Keratinocyte (primary cell): ENCODE measurements around the gene PPFIBP2. TPM values are rescaled to one million over a fixed set of nuclear protein-coding genes. Genes with fewer than 3 reads are reported as not detected.

Experiments used
- DNase-seq: peaks from one replicate; pipeline ENCODE4 v3.0.0-alpha.2; 2011; ENCODE audit warnings: low read depth, missing footprints, low spot score
- FAIRE-seq: peaks from 2 replicates; lab custom pipeline; 2011; peaks lifted over from hg19 to GRCh38; lab: Jason Lieb, UNC
- H2AFZ ChIP-seq: 2 replicates; pipeline ENCODE4 v1.6.0; 2012; ENCODE audit warnings: low read length, control low read depth, inconsistent platforms; ENCODE audit not compliant: control insufficient read depth
- H3K27ac ChIP-seq: 2 replicates; pipeline ENCODE4 v1.5.1; 2011; ENCODE audit warnings: low read length; ENCODE audit not compliant: control insufficient read depth, insufficient read depth
- H3K27me3 ChIP-seq: 3 replicates; pipeline ENCODE4 v1.6.0; 2011; ENCODE audit warnings: low read length; ENCODE audit not compliant: control insufficient read depth, insufficient read depth; ENCODE audit errors: extremely low read depth
- H3K36me3 ChIP-seq, 2 experiments: 2 replicates in 1 of 2; 3 replicates in 1 of 2; pipeline ENCODE4 v1.5.1; 2011; ENCODE audit warnings: low read length in 2 of 2, mild to moderate bottlenecking in 1 of 2; ENCODE audit not compliant: control insufficient read depth in 2 of 2, insufficient read depth in 2 of 2; ENCODE audit errors: extremely low read depth in 1 of 2
- H3K4me1 ChIP-seq: 3 replicates; pipeline ENCODE4 v1.5.1; 2011; ENCODE audit warnings: low read length; ENCODE audit not compliant: control insufficient read depth, insufficient read depth; ENCODE audit errors: extremely low read depth
- H3K4me2 ChIP-seq: 3 replicates; pipeline ENCODE4 v1.6.0; 2011; ENCODE audit warnings: low read depth, low read length; ENCODE audit not compliant: control insufficient read depth, insufficient read depth; ENCODE audit errors: extremely low read depth
- H3K4me3 ChIP-seq, 3 experiments: fragments of 200-600 bp in 1 of 3; sonication (generic) in 1 of 3; 2 replicates in 2 of 3; 3 replicates in 1 of 3; pipeline ENCODE4 v1.5.1; 2011 to 2016; ENCODE audit warnings: low read length in 3 of 3, mild to moderate bottlenecking in 3 of 3, control low read depth in 2 of 3, inconsistent platforms in 1 of 3, low read depth in 1 of 3, mixed read lengths in 1 of 3, mixed run types in 1 of 3, moderate library complexity in 1 of 3; ENCODE audit not compliant: control insufficient read depth in 2 of 3, insufficient read depth in 2 of 3; ENCODE audit errors: extremely low read depth in 1 of 3
- H3K79me2 ChIP-seq: 2 replicates; pipeline ENCODE4 v1.6.0; 2012; ENCODE audit warnings: low read length; ENCODE audit not compliant: control insufficient read depth, insufficient read depth
- H3K9ac ChIP-seq: 3 replicates; pipeline ENCODE4 v1.6.0; 2011; ENCODE audit warnings: low read length; ENCODE audit not compliant: control insufficient read depth, insufficient read depth; ENCODE audit errors: extremely low read depth
- H3K9me1 ChIP-seq: 3 replicates; pipeline ENCODE4 v1.6.0; 2011; ENCODE audit warnings: low read length; ENCODE audit not compliant: control insufficient read depth, insufficient read depth; ENCODE audit errors: extremely low read depth
- H3K9me3 ChIP-seq: 2 replicates; pipeline ENCODE4 v1.5.1; 2012; ENCODE audit warnings: low read depth, low read length; ENCODE audit not compliant: control insufficient read depth
- H4K20me1 ChIP-seq: 3 replicates; pipeline ENCODE4 v1.6.0; 2011; ENCODE audit warnings: low read length; ENCODE audit not compliant: control insufficient read depth, insufficient read depth; ENCODE audit errors: extremely low read depth
- EZH2 ChIP-seq: IDR thresholded peaks from one replicate; pipeline ENCODE4 v1.6.1; 2012; ENCODE audit warnings: inconsistent platforms, mild to moderate bottlenecking, low read length, moderate library complexity
- dilution Hi-C: fragments of 300-500 bp; cut with MboI; formaldehyde crosslinking; loops from one replicate; pipeline ENCODE4 v1.7.0; 2020; ENCODE audit warnings: low sequenced_read_pairs; ENCODE audit not compliant: extremely low pct_ligation_motif_present
- polyA plus RNA-seq, 5 experiments: library from polyadenylated mRNA; depleted of rRNA in 3 of 5; stranded (reverse) in 3 of 5; stranded (forward) in 1 of 5; unstranded in 1 of 5; fragments of >200 nt; gene quantifications; 1 replicate in 1 of 5; 2 replicates in 3 of 5; 3 replicates in 1 of 5; pipeline versions ENCODE4 v1.2.1 to v1.2.3, GENCODE V29; 2011 to 2012; ENCODE audit warnings: missing spikeins in 2 of 5, low read depth in 1 of 5, low replicate concordance in 1 of 5
- TF ChIP-seq, protein P1 (sequence below), 3 experiments: IDR thresholded peaks in 1 of 3; conservative IDR thresholded peaks in 1 of 3; optimal IDR thresholded peaks in 1 of 3; 2 replicates in 2 of 3; 3 replicates in 1 of 3; pipeline versions ENCODE3 to v1.5.1; 2011; ENCODE audit warnings: low read length in 3 of 3, mild to moderate bottlenecking in 3 of 3, moderate library complexity in 2 of 3, control low read depth in 1 of 3, inconsistent platforms in 1 of 3; ENCODE audit not compliant: insufficient read depth in 2 of 3; ENCODE audit errors: extremely low read depth in 1 of 3

Gene PPFIBP2
- polyA plus RNA-seq, 1 donor (not counting 4 experiments of a cell fraction or from before 2014, with no cell fraction given) = 11.0 TPM

DNA sequence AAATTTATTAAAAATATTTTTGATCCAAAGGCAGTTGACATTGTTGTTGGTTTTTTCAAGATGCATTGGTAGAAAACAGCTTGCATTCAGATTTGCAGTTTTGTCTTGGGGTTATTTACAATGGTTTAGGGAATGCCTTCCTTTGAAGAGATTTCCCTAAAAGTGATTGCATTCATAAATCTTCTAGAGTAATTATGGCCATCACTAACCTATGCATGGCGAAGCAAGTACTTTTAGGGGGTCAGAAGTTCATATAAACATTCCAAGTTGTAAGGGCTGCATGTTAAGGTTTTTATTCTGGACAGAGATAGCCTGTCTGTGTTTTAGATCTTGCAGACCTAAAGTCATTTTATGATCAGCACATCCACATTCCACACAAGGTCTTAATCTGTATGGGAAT is 53.5 kb downstream of the PPFIBP2 start:
- H3K4me2 ChIP-seq = no peak overlapping the region
- no peaks in the 10 kb centered on the region for H3K79me2 ChIP-seq
- no peak overlapping the region for H3K9ac ChIP-seq
- TF ChIP-seq EZH2 = no peak
- TF ChIP-seq, protein P1, sequence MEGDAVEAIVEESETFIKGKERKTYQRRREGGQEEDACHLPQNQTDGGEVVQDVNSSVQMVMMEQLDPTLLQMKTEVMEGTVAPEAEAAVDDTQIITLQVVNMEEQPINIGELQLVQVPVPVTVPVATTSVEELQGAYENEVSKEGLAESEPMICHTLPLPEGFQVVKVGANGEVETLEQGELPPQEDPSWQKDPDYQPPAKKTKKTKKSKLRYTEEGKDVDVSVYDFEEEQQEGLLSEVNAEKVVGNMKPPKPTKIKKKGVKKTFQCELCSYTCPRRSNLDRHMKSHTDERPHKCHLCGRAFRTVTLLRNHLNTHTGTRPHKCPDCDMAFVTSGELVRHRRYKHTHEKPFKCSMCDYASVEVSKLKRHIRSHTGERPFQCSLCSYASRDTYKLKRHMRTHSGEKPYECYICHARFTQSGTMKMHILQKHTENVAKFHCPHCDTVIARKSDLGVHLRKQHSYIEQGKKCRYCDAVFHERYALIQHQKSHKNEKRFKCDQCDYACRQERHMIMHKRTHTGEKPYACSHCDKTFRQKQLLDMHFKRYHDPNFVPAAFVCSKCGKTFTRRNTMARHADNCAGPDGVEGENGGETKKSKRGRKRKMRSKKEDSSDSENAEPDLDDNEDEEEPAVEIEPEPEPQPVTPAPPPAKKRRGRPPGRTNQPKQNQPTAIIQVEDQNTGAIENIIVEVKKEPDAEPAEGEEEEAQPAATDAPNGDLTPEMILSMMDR (optimal IDR thresholded peaks at IDR 0.05 in 1 of 3, IDR thresholded peaks at IDR 0.05 in 1 of 3, conservative IDR thresholded peaks at IDR 0.05 in 1 of 3; ENCODE audit: extremely low read depth in 1 of 3, insufficient read depth in 2 of 3, low read length in 3 of 3) = no peak
- no peaks in the 10 kb centered on the region for H3K9me3 ChIP-seq
- H3K36me3 ChIP-seq = no peaks in the 10 kb centered on the region
- no peak overlapping the region for H3K4me3 ChIP-seq
- FAIRE-seq (no peak), DNase-seq (no peak)
- H2AFZ ChIP-seq = no peak overlapping the region
- dilution Hi-C loops = no loop called here
- no peaks in the 10 kb centered on the region for H4K20me1 ChIP-seq
- H3K4me1 ChIP-seq = peaks cover 10% of the 10 kb centered on the region
- no peak overlapping the region for H3K27ac ChIP-seq
- H3K27me3 ChIP-seq = no peaks in the 10 kb centered on the region
- H3K9me1 ChIP-seq = no peaks in the 10 kb centered on the region

DNA sequence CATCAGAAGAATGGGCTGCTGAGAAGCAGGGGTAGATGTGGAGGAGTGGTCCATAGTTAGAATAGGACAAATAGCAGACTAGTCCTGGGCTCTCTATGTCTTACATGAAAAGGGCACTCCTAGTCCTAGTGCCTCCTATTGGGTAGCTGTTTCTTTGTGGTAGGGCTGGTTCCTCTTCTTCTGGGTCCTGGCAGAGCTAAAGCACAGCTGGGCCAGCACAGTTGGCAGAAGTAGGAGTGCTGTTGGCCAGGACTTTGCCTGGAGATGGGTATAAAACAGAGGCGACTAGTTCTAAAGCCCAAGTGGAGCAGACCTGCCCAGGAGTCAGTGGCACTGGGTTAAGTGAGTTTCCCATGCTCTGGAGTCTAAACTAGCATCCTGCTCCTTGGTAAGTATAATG is 55.2 kb downstream of the PPFIBP2 start:
- Histone ChIP-seq H3K4me3 (no peak overlapping the region), H3K79me2 (no peaks in the 10 kb centered on the region), H3K27ac (no peak overlapping the region), H3K4me2 (no peak overlapping the region), H3K27me3 (no peaks in the 10 kb centered on the region), H3K9ac (no peak overlapping the region), H3K9me1 (no peaks in the 10 kb centered on the region), H4K20me1 (no peaks in the 10 kb centered on the region), H2AFZ (no peak overlapping the region), H3K36me3 (no peaks in the 10 kb centered on the region), H3K9me3 (no peaks in the 10 kb centered on the region), H3K4me1 (peaks cover 11% of the 10 kb centered on the region)
- FAIRE-seq (no peak), DNase-seq (no peak)
- dilution Hi-C loops = no loop called here
- no peak for TF ChIP-seq EZH2
- TF ChIP-seq, protein P1 (optimal IDR thresholded peaks at IDR 0.05 in 1 of 3, IDR thresholded peaks at IDR 0.05 in 1 of 3, conservative IDR thresholded peaks at IDR 0.05 in 1 of 3; ENCODE audit: extremely low read depth in 1 of 3, insufficient read depth in 2 of 3, low read length in 3 of 3) = no peak
